Ascending aorta (tissue), 2 donors: ENCODE results near the gene CABLES1. TPM values are rescaled to one million over a fixed set of nuclear protein-coding genes. Genes with fewer than 3 reads are reported as not detected.

ENCODE experiments used
- DNase-seq, 2 donors: peaks; one replicate each; pipeline ENCODE4 v3.0.0-alpha.2; 2019; ENCODE audit warnings: low spot score in 2 of 2
- H3K27ac ChIP-seq, 2 donors: fragments of 200-600 bp; sonication (generic); one replicate each; pipeline ENCODE4 v1.5.1; 2016 to 2017; ENCODE audit warnings: mild to moderate bottlenecking in 1 of 2
- H3K27me3 ChIP-seq: fragments of 200-600 bp; sonication (generic); one replicate; pipeline ENCODE4 v1.5.1; 2017
- H3K36me3 ChIP-seq, 2 donors: fragments of 200-600 bp; sonication (generic); one replicate each; pipeline ENCODE4 v1.5.1; 2016
- H3K4me1 ChIP-seq, 2 donors: fragments of 200-600 bp; sonication (generic); one replicate each; pipeline ENCODE4 v1.5.1; 2016 to 2017; ENCODE audit warnings: mild to moderate bottlenecking in 1 of 2
- H3K4me3 ChIP-seq, 2 donors: fragments of 200-600 bp; sonication (generic); one replicate each; pipeline ENCODE4 v1.5.1; 2016 to 2017; ENCODE audit warnings: mild to moderate bottlenecking in 1 of 2
- H3K9me3 ChIP-seq, 2 donors: fragments of 200-600 bp; sonication (generic); one replicate each; pipeline ENCODE4 v1.5.1; 2016
- CTCF ChIP-seq, 3 experiments: fragments of 200-600 bp in 2 of 3; fragments of 450-650 bp in 1 of 3; sonication (generic) in 2 of 3; IDR thresholded peaks; one replicate each; pipeline ENCODE4 v1.5.1; 2016 to 2019; ENCODE audit warnings: antibody characterized with exemption in 3 of 3, mild to moderate bottlenecking in 1 of 3, moderate library complexity in 1 of 3
- intact Hi-C: fragments of 100-400 bp; cut with DNase I; formaldehyde crosslinking; loops from one replicate; pipeline ENCODE4 v1.15.1; 2023
- total RNA-seq: library from RNA; depleted of rRNA; stranded (reverse); fragments of >200 nt; gene quantifications from one replicate; pipeline ENCODE4 v1.1.0, GENCODE V29; 2016

The CABLES1 gene
- total RNA-seq, 1 donor from 2014 or later = 5.4 TPM

GRCh38 chr18:23250893-23251656, 115.8 kb downstream of the CABLES1 start:
- Histone ChIP-seq H3K36me3 (peaks cover 23 to 51% of the 10 kb centered on the region in 2 donors), H3K4me1 (peaks cover 0 to 12% of the 10 kb centered on the region in 2 donors), H3K27me3 (no peaks in the 10 kb centered on the region), H3K9me3 (no peaks in the 10 kb centered on the region), H3K4me3 (no peak overlapping the region), H3K27ac (peak overlapping the region; percentile 63 to 69)
- peak in 1 of 2 donors; percentile 87 for DNase-seq
- no peak for TF ChIP-seq CTCF (IDR thresholded peaks at IDR 0.05)
- intact Hi-C loops = loop anchor here (2.0 to 10.0 kb wide), 2 partner anchors 14 to 216 kb away; no protein-coding TSS in a partner anchor

- DNase-seq = no peak
- no peak for TF ChIP-seq CTCF (IDR thresholded peaks at IDR 0.05)
- Histone ChIP-seq H3K27me3 (no peaks in the 10 kb centered on the region), H3K9me3 (no peaks in the 10 kb centered on the region), H3K36me3 (peaks cover 15 to 50% of the 10 kb centered on the region in 2 donors), H3K4me3 (no peak overlapping the region), H3K4me1 (peaks cover 0 to 18% of the 10 kb centered on the region in 2 donors), H3K27ac (no peak overlapping the region)
- intact Hi-C loops = loop anchor here (10.0 kb wide), 1 partner anchor 219 kb away; no protein-coding TSS in a partner anchor
Measured at GRCh38 chr18:23253630-23254029, 118.3 kb downstream of the CABLES1 start.

GRCh38 chr18:23257137-23257536, 121.9 kb downstream of the CABLES1 start:
- Histone ChIP-seq H3K9me3 (no peaks in the 10 kb centered on the region), H3K27ac (peak overlapping the region; percentile 95 to 97), H3K4me3 (no peak overlapping the region), H3K4me1 (peaks cover 18 to 30% of the 10 kb centered on the region in 2 donors), H3K36me3 (peaks cover 15 to 40% of the 10 kb centered on the region in 2 donors), H3K27me3 (no peaks in the 10 kb centered on the region)
- DNase-seq = no peak
- TF ChIP-seq CTCF (IDR thresholded peaks at IDR 0.05) = no peak
- intact Hi-C loops = loop anchor here (10.0 kb wide), 1 partner anchor 222 kb away; no protein-coding TSS in a partner anchor

- no peak for TF ChIP-seq CTCF (IDR thresholded peaks at IDR 0.05)
- Histone ChIP-seq H3K9me3 (no peaks in the 10 kb centered on the region), H3K27me3 (no peaks in the 10 kb centered on the region), H3K4me1 (peaks cover 18 to 30% of the 10 kb centered on the region in 2 donors), H3K36me3 (peaks cover 15 to 40% of the 10 kb centered on the region in 2 donors), H3K4me3 (no peak overlapping the region), H3K27ac (peak overlapping the region; percentile 95 to 97)
- DNase-seq = peak in 1 of 2 donors; percentile 76
- intact Hi-C loops = loop anchor here (2.0 to 10.0 kb wide), 2 partner anchors 19 to 223 kb away; no protein-coding TSS in a partner anchor
Measured at GRCh38 chr18:23257686-23258565, 122.6 kb downstream of the CABLES1 start.
